ENCODE data around the gene MAGI3. TPM values are rescaled to one million over a fixed set of nuclear protein-coding genes. Genes with fewer than 3 reads are reported as not detected.
A peak's percentile ranks its signal among the peaks of the same experiment; 100 is the strongest.
"Not testable (repeated sequence)": the region's sequence is repeated elsewhere in the genome, so short reads cannot be mapped to it uniquely, and the experiment has no call there.

The MAGI3 gene
- total and polyA plus RNA-seq, 4 donors, result 3.0 to 28.8 (median 7.5) TPM

- Histone ChIP-seq H3K27me3 (ENCODE audit: control insufficient read depth in 4 of 4, insufficient read depth in 4 of 4, low read length in 3 of 4) (no peaks in the 10 kb centered on the region), H3K4me1 (ENCODE audit: control insufficient read depth in 4 of 4, insufficient read depth in 4 of 4, low read length in 3 of 4) (no peaks in the 10 kb centered on the region)
- DNase-seq (ENCODE audit: low spot score), result no peak
Measured at GRCh38 chr1:113567427-113567826, 177.1 kb downstream of the MAGI3 start.

GRCh38 chr1:113575744-113576260 is 185.5 kb downstream of the MAGI3 start:
- not testable (repeated sequence) for H3K9ac ChIP-seq (ENCODE audit: low read depth in 1 of 2, low read length in 2 of 2); H3K9me3 ChIP-seq (ENCODE audit: control insufficient read depth in 4 of 4, low read length in 3 of 4); H3K36me3 ChIP-seq (ENCODE audit: control insufficient read depth in 4 of 4, insufficient read depth in 3 of 4, low read depth in 1 of 4, low read length in 3 of 4); H3K27ac ChIP-seq (ENCODE audit: low read depth in 1 of 2, low read length in 2 of 2); H3K27me3 ChIP-seq (ENCODE audit: control insufficient read depth in 4 of 4, insufficient read depth in 4 of 4, low read length in 3 of 4); H3K4me3 ChIP-seq (ENCODE audit: low read depth in 1 of 3, low read length in 3 of 3); DNase-seq (ENCODE audit: low spot score)
- WGBS, result 85% methylated on average over 6 of the region's 6 CpGs
- TF ChIP-seq HNF4G (IDR thresholded peaks at IDR 0.05), result peak; percentile 34
- TF ChIP-seq HNF4A (conservative IDR thresholded peaks at IDR 0.05), result peak in 1 of 2 donors; percentile 55
- peaks cover 0 to 11% (median 0%) of the 10 kb centered on the region in 4 donors for H3K4me1 ChIP-seq (ENCODE audit: control insufficient read depth in 4 of 4, insufficient read depth in 4 of 4, low read length in 3 of 4)

More at GRCh38 chr1:113567427-113567826, 177.1 kb downstream of the MAGI3 start:
- TF ChIP-seq HNF4A (conservative IDR thresholded peaks at IDR 0.05) (no peak), TAF1 (conservative IDR thresholded peaks at IDR 0.05) (no peak), NR2F2 (IDR thresholded peaks at IDR 0.05) (no peak), RXRA (IDR thresholded peaks at IDR 0.05) (no peak)
- Histone ChIP-seq H3K9ac (ENCODE audit: low read depth in 1 of 2, low read length in 2 of 2) (no peak overlapping the region), H3K4me3 (ENCODE audit: low read depth in 1 of 3, low read length in 3 of 3) (no peak overlapping the region), H3K36me3 (ENCODE audit: control insufficient read depth in 4 of 4, insufficient read depth in 3 of 4, low read depth in 1 of 4, low read length in 3 of 4) (no peaks in the 10 kb centered on the region), H3K9me3 (ENCODE audit: control insufficient read depth in 4 of 4, low read length in 3 of 4) (peaks cover 0 to 3% (median 0%) of the 10 kb centered on the region in 4 donors), H3K27ac (ENCODE audit: low read depth in 1 of 2, low read length in 2 of 2) (no peak overlapping the region)

GRCh38 chr1:113576271-113576670 is 186.0 kb downstream of the MAGI3 start:
- TF ChIP-seq GABPA (IDR thresholded peaks at IDR 0.05 in 1 of 2, conservative IDR thresholded peaks at IDR 0.05 in 1 of 2), result no peak
- no peak for TF ChIP-seq FOXA2 (IDR thresholded peaks at IDR 0.05)
- no peak for TF ChIP-seq MAX (IDR thresholded peaks at IDR 0.05)
- TF ChIP-seq EGR1 (IDR thresholded peaks at IDR 0.05; ENCODE audit: low read depth in 2 of 2), result no peak
- no peak for TF ChIP-seq RAD21 (IDR thresholded peaks at IDR 0.05)
- no peak for TF ChIP-seq JUND (IDR thresholded peaks at IDR 0.05)
- TF ChIP-seq ZBTB33 (IDR thresholded peaks at IDR 0.05), result no peak
- no peak for TF ChIP-seq SP1 (IDR thresholded peaks at IDR 0.05)
- no peak for TF ChIP-seq REST (IDR thresholded peaks at IDR 0.05)
- no peak for TF ChIP-seq CTCF (IDR thresholded peaks at IDR 0.05; ENCODE audit: low read depth, low read length, missing input control)
- TF ChIP-seq ATF3 (IDR thresholded peaks at IDR 0.05), result no peak
- no peak for TF ChIP-seq FOXA1 (IDR thresholded peaks at IDR 0.05)
- TF ChIP-seq HNF4A (conservative IDR thresholded peaks at IDR 0.05), result no peak
- TF ChIP-seq YY1 (IDR thresholded peaks at IDR 0.05), result no peak
- no peak for TF ChIP-seq HNF4G (IDR thresholded peaks at IDR 0.05)
- no peak for TF ChIP-seq NR2F2 (IDR thresholded peaks at IDR 0.05)
- TF ChIP-seq TAF1 (conservative IDR thresholded peaks at IDR 0.05), result no peak
- no peak for TF ChIP-seq RXRA (IDR thresholded peaks at IDR 0.05)

More at GRCh38 chr1:113576271-113576670, 186.0 kb downstream of the MAGI3 start:
- H3K4me3 ChIP-seq (ENCODE audit: low read depth in 1 of 3, low read length in 3 of 3), result no peak overlapping the region
- WGBS, result 84% methylated on average over 6 of the region's 6 CpGs
- H3K4me1 ChIP-seq (ENCODE audit: control insufficient read depth in 4 of 4, insufficient read depth in 4 of 4, low read length in 3 of 4), result peaks cover 0 to 11% (median 0%) of the 10 kb centered on the region in 4 donors
- H3K27ac ChIP-seq (ENCODE audit: low read depth in 1 of 2, low read length in 2 of 2), result no peak overlapping the region
- H3K9ac ChIP-seq (ENCODE audit: low read depth in 1 of 2, low read length in 2 of 2), result no peak overlapping the region
- H3K27me3 ChIP-seq (ENCODE audit: control insufficient read depth in 4 of 4, insufficient read depth in 4 of 4, low read length in 3 of 4), result no peaks in the 10 kb centered on the region
- H3K9me3 ChIP-seq (ENCODE audit: control insufficient read depth in 4 of 4, low read length in 3 of 4), result no peaks in the 10 kb centered on the region
- DNase-seq (ENCODE audit: low spot score), result no peak
- H3K36me3 ChIP-seq (ENCODE audit: control insufficient read depth in 4 of 4, insufficient read depth in 3 of 4, low read depth in 1 of 4, low read length in 3 of 4), result no peaks in the 10 kb centered on the region

Data from liver (tissue), 9 donors.